ENCODE measurements around the gene NDE1. TPM values are rescaled to one million over a fixed set of nuclear protein-coding genes. Genes with fewer than 3 reads are reported as not detected.

Gene NDE1
- total RNA-seq, 1 donor from 2014 or later = 41.0 TPM

DNA sequence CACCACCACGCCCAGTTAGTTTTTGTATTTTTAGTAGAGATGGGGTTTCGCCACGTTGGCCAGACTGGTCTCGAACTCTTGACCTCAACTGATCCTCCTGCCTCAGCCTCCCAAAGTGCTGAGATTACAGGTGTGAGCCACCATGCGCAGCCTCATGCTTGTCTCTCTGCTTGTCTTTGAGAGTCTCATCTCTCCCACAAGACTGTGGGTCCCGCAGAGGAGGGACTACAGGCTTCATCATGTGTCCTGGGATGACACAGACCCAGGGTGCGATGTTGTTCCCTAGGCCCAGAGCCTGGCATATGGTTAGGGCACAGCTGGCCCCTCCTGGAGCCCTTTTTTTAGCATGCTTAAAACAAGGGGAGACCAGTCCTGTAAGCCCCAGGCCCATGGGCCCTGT, 101.9 kb downstream of the NDE1 start:
- H3K4me1 Mint-ChIP-seq (ENCODE audit: unreplicated experiment) = no peaks in the 10 kb centered on the region
- TF ChIP-seq, protein P1, sequence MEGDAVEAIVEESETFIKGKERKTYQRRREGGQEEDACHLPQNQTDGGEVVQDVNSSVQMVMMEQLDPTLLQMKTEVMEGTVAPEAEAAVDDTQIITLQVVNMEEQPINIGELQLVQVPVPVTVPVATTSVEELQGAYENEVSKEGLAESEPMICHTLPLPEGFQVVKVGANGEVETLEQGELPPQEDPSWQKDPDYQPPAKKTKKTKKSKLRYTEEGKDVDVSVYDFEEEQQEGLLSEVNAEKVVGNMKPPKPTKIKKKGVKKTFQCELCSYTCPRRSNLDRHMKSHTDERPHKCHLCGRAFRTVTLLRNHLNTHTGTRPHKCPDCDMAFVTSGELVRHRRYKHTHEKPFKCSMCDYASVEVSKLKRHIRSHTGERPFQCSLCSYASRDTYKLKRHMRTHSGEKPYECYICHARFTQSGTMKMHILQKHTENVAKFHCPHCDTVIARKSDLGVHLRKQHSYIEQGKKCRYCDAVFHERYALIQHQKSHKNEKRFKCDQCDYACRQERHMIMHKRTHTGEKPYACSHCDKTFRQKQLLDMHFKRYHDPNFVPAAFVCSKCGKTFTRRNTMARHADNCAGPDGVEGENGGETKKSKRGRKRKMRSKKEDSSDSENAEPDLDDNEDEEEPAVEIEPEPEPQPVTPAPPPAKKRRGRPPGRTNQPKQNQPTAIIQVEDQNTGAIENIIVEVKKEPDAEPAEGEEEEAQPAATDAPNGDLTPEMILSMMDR (IDR thresholded peaks at IDR 0.05) = no peak
- no peaks in the 10 kb centered on the region for H3K27me3 Mint-ChIP-seq (ENCODE audit: unreplicated experiment)
- no peak overlapping the region for H3K27ac Mint-ChIP-seq (ENCODE audit: unreplicated experiment)
- no peak for DNase-seq (ENCODE audit: extremely low spot score, unreplicated experiment)
- H3K36me3 Mint-ChIP-seq (ENCODE audit: unreplicated experiment) = no peaks in the 10 kb centered on the region
- H3K4me3 Mint-ChIP-seq (ENCODE audit: unreplicated experiment) = no peak overlapping the region
- H3K9me3 Mint-ChIP-seq (ENCODE audit: unreplicated experiment) = no peaks in the 10 kb centered on the region

DNA sequence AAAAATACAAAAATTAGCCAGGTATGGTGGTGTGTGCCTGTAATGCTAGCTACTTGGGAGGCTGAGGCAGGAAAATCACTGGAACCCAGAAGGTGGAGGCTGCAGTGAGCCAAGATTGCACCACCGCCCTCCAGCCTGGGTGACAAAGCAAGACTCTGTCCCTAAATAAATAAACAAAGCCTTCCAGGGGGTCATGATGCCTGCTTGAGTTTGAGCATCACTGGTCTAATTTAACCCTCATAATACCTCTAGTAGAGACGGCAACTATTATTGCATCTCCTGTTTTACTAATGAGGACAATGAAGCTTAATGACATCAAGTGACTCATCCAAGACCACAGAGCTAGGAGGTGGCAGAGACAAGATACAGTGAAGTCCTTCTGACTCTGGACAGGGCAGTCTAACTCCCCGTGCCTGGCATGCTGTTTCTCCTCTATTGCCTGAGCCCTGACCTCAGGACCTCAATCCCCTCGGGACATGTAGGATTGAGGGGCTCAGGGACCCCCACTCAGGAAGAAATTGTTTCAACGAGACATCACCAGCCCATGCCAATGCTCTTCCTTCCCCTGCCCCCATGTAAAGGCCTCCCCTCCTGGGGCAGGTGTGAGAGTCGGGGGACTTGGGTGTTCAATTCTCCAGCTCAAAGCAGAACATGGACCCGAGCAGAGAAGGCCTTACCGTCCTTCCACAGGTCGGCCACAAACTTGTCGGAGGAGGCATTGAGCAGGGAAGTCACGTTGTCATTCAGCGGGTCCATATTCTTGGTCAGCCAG, 102.9 kb downstream of the NDE1 start:
- no peak overlapping the region for H3K4me3 Mint-ChIP-seq (ENCODE audit: unreplicated experiment)
- TF ChIP-seq, protein P1 (IDR thresholded peaks at IDR 0.05) = no peak
- DNase-seq (ENCODE audit: extremely low spot score, unreplicated experiment) = no peak
- no peaks in the 10 kb centered on the region for H3K27me3 Mint-ChIP-seq (ENCODE audit: unreplicated experiment)
- H3K27ac Mint-ChIP-seq (ENCODE audit: unreplicated experiment) = no peak overlapping the region
- no peaks in the 10 kb centered on the region for H3K9me3 Mint-ChIP-seq (ENCODE audit: unreplicated experiment)
- H3K4me1 Mint-ChIP-seq (ENCODE audit: unreplicated experiment) = no peaks in the 10 kb centered on the region
- no peaks in the 10 kb centered on the region for H3K36me3 Mint-ChIP-seq (ENCODE audit: unreplicated experiment)

DNA sequence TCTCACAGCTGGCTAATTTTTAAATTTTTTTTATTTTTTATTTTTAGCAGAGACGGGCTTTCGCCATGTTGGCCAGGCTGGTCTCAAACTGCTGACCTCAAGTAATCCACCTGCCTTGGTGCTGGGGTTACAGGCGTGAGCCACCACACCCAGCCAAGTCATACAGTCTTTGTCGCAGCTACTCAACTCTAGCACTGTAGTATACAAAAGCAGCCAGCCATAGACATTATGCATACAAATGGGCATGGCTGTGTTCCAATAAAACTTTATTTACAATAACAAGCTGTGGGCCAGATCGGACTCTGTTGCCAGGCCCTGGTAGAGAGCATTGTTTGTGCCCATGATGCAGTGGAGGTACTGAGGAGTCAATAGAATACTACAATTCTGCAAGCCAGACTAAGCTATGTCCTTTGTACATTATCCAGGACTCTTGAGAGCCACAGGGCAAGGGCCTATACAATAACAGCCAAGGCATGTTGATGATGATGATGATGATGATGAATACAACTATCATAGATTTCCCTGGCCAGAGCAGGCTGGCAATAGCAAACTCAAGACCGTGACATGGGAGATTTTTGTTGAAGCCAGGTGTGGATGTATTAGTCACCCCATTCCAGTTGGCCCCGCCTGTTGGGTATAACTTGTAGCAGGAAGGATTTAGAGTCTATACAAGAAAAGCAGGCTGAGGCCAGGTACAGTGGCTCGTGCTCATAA, 104.9 kb downstream of the NDE1 start:
- Mint-ChIP-seq H3K36me3 (ENCODE audit: unreplicated experiment) (no peaks in the 10 kb centered on the region), H3K4me1 (ENCODE audit: unreplicated experiment) (no peaks in the 10 kb centered on the region), H3K9me3 (ENCODE audit: unreplicated experiment) (no peaks in the 10 kb centered on the region), H3K27me3 (ENCODE audit: unreplicated experiment) (no peaks in the 10 kb centered on the region), H3K4me3 (ENCODE audit: unreplicated experiment) (no peak overlapping the region), H3K27ac (ENCODE audit: unreplicated experiment) (no peak overlapping the region)
- no peak for DNase-seq (ENCODE audit: extremely low spot score, unreplicated experiment)
- TF ChIP-seq, protein P1 (IDR thresholded peaks at IDR 0.05) = no peak

DNA sequence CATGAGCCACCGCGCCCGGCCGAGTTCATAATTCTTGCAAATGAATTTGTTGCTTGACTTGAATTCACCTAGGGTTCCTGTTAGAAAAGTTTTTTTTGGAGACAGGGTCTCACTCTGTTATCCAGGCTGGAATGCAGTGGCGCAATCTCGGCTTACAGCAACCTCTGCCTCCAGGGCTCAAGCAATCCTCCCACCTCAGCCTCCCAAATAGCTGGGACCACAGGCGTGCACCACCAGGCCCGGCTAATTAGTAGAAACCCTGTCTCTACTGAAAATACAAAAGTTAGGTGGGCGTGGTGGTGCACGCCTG, 107.0 kb downstream of the NDE1 start:
- no peaks in the 10 kb centered on the region for H3K9me3 Mint-ChIP-seq (ENCODE audit: unreplicated experiment)
- H3K27me3 Mint-ChIP-seq (ENCODE audit: unreplicated experiment) = peaks cover 8% of the 10 kb centered on the region
- H3K4me3 Mint-ChIP-seq (ENCODE audit: unreplicated experiment) = no peak overlapping the region
- H3K27ac Mint-ChIP-seq (ENCODE audit: unreplicated experiment) = no peak overlapping the region
- no peaks in the 10 kb centered on the region for H3K4me1 Mint-ChIP-seq (ENCODE audit: unreplicated experiment)
- TF ChIP-seq, protein P1 (IDR thresholded peaks at IDR 0.05) = no peak
- DNase-seq (ENCODE audit: extremely low spot score, unreplicated experiment) = no peak
- H3K36me3 Mint-ChIP-seq (ENCODE audit: unreplicated experiment) = no peaks in the 10 kb centered on the region

DNA sequence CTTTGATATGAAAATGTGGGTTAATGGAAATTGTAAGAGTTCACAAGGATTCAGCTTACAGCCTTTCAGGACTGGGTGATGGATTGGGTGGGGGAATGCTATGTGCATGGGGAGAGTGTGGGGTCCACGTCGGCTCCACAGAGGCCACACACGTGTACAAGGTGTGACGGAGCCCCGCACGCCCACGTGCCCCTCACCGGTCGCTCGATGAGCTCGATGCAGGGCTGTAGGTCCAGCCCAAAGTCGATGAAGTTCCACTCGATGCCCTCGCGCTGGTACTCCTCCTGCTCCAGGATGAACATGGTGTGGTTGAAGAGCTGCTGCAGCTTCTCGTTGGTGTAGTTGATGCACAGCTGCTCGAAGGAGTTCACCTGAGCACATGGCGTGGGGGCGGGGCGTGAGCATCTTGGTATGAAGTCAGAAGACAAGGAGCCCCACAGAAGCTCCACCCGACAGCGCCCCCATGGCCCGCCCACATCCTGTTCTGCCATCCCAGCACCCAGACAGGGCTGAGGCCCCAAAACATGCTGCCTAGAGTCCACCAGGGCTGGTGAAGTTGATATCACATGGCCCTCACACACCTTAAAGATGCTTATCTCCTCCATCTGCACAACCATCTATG, 107.7 kb downstream of the NDE1 start:
- DNase-seq (ENCODE audit: extremely low spot score, unreplicated experiment) = no peak
- Mint-ChIP-seq H3K4me1 (ENCODE audit: unreplicated experiment) (no peaks in the 10 kb centered on the region), H3K9me3 (ENCODE audit: unreplicated experiment) (no peaks in the 10 kb centered on the region), H3K4me3 (ENCODE audit: unreplicated experiment) (no peak overlapping the region), H3K27ac (ENCODE audit: unreplicated experiment) (no peak overlapping the region), H3K36me3 (ENCODE audit: unreplicated experiment) (no peaks in the 10 kb centered on the region), H3K27me3 (ENCODE audit: unreplicated experiment) (peaks cover 11% of the 10 kb centered on the region)
- TF ChIP-seq, protein P1 (IDR thresholded peaks at IDR 0.05) = no peak
